DND-41 (cell line): ENCODE results near the gene FN3K.

Source experiments
- CTCF ChIP-seq: IDR thresholded peaks from 2 replicates; pipeline ENCODE4 v1.5.1; 2012; ENCODE audit warnings: borderline replicate concordance, low read length, moderate library complexity, mild to moderate bottlenecking; ENCODE audit not compliant: poor library complexity, severe bottlenecking; ENCODE audit errors: extremely low read depth
- EZH2 ChIP-seq: IDR thresholded peaks from 3 replicates; pipeline ENCODE4 v1.6.1; 2012; ENCODE audit warnings: borderline replicate concordance, low read depth, mild to moderate bottlenecking, moderate library complexity, low read length, inconsistent platforms; ENCODE audit not compliant: severe bottlenecking

GRCh38 chr17:82709676-82710498 lies 25.5 kb upstream of the FN3K start:
- TF ChIP-seq CTCF (no peak), EZH2 (no peak)
